ENCODE data around the gene ACAA2.
"Not testable (repeated sequence)": the region's sequence is repeated elsewhere in the genome, so short reads cannot be mapped to it uniquely, and the experiment has no call there.

The ACAA2 gene

DNA sequence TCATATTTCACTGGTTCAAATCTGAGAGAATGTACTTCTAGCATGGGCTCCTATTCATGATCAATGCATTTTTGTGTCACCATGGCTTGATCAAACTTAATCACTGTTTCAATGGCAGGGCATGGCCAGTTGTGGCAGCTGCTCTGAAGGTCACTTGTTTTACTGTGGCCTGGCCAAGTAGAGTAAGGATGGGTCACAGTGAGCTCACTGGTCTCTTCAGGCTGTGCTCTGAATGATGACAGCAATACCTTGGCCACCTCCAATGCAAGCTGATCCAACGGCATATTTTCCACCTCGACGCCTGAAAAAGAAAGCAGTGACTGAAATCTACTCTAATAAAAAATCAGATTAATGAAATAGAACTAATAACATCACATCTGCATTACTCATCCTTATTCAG lies 29.7 kb downstream of the ACAA2 start:
- not testable (repeated sequence) for H3K4me3 Mint-ChIP-seq, H3K27ac Mint-ChIP-seq, DNase-seq, H3K9me3 Mint-ChIP-seq, H3K27me3 Mint-ChIP-seq
- Mint-ChIP-seq H3K36me3 (ENCODE audit: low read depth) (peaks cover 78% of the 10 kb centered on the region), H3K4me1 (ENCODE audit: low read depth) (peaks cover 33% of the 10 kb centered on the region)

DNA sequence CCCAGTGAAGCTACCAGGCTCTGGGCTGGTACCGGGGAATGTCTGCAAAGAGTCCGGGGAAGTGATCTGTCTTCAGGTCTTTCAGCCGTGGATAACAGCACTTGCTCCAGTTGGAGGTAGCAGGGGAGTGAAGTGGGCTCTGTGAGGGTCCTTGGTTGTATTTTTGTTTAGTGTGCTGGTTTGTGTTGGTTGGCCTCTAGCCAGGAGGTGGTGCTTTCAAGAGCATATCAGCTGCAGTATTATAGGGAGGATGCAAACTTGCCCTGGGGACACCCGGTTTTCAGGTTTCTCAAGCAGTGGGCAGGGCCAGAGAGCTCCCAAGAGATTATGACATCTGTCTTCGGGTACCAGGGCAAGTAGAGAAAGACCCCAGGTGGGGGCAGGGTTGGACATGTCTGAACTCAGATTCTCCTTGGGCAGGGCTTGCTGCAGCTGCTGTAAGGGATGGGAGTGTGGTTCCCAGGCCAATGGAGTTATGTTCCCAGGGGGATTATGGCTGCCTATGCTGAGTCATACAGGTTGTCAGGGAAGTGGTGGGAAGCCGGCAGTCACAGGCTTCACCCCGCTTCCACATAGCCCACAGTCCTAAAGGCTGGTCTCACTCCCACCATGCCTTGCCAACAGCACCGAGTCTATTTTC lies 34.4 kb downstream of the ACAA2 start:
- no peak overlapping the region for H3K27ac Mint-ChIP-seq
- peaks cover 61% of the 10 kb centered on the region for H3K36me3 Mint-ChIP-seq (ENCODE audit: low read depth)
- no peaks in the 10 kb centered on the region for H3K27me3 Mint-ChIP-seq
- peaks cover 20% of the 10 kb centered on the region for H3K9me3 Mint-ChIP-seq
- H3K4me1 Mint-ChIP-seq (ENCODE audit: low read depth): no peaks in the 10 kb centered on the region
- H3K4me3 Mint-ChIP-seq: no peak overlapping the region
- no peak for DNase-seq

GRCh38 chr18:49769047-49769728 lies 44.1 kb downstream of the ACAA2 start:
- H3K27me3 Mint-ChIP-seq: no peaks in the 10 kb centered on the region
- no peak overlapping the region for H3K4me3 Mint-ChIP-seq
- H3K9me3 Mint-ChIP-seq: no peaks in the 10 kb centered on the region
- no peaks in the 10 kb centered on the region for H3K36me3 Mint-ChIP-seq (ENCODE audit: low read depth)
- no peak for DNase-seq
- H3K27ac Mint-ChIP-seq: no peak overlapping the region
- no peaks in the 10 kb centered on the region for H3K4me1 Mint-ChIP-seq (ENCODE audit: low read depth)

- no peaks in the 10 kb centered on the region for H3K4me1 Mint-ChIP-seq (ENCODE audit: low read depth)
- no peak for DNase-seq
- H3K9me3 Mint-ChIP-seq: no peaks in the 10 kb centered on the region
- H3K27me3 Mint-ChIP-seq: no peaks in the 10 kb centered on the region
- H3K36me3 Mint-ChIP-seq (ENCODE audit: low read depth): no peaks in the 10 kb centered on the region
- H3K27ac Mint-ChIP-seq: no peak overlapping the region
- no peak overlapping the region for H3K4me3 Mint-ChIP-seq
Observed at GRCh38 chr18:49768051-49768391, 45.3 kb downstream of the ACAA2 start.

DNA sequence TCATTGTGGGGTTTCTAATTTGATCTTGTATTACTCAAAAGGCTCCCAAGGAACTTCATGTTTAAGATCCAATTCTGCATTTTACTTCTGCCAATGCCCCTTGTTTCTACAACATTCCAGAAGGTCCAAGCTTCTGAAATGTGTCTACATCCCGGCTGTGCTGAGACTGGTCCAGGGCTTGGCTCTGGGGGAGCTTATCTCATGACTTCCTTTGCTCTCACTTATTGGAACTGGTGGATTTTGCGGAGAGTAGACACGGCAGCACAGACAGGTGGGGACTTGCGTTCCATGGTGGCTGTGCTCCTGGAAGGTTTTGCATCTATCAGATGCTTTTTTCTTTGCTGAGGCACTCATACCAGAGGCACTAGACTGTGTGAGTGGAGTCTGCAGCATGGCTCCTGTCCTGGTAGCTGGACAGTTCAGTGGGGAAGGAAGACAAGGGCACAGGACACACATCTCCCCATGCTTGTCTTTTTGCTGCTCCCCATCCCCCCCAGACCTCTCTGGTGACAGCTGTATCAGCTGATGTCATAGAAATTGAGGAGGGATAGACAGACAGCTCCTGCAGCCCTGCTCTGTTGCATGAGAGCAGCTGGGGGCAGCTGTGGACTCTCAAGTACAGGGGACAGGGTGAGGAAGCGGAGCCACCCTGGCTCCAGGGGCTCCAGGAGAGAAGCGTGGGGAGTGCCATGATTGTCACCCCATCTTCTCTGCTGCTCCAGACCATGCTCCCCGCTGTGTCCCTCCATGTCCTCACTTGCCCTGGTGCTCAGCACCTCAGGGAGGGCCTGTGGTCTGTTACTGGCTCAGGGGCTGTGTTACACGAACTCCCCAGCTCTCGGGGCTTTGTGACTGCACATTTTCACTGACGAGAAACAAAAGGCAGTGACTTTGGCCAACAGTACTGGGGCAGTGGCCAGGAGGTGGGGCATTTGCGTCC lies 46.0 kb downstream of the ACAA2 start:
- Mint-ChIP-seq H3K4me3 (no peak overlapping the region), H3K27ac (no peak overlapping the region)
- DNase-seq: no peak

GRCh38 chr18:49766646-49767045 lies 46.7 kb downstream of the ACAA2 start:
- no peaks in the 10 kb centered on the region for H3K36me3 Mint-ChIP-seq (ENCODE audit: low read depth)
- no peaks in the 10 kb centered on the region for H3K4me1 Mint-ChIP-seq (ENCODE audit: low read depth)
- no peak for DNase-seq
- H3K4me3 Mint-ChIP-seq: no peak overlapping the region
- no peaks in the 10 kb centered on the region for H3K9me3 Mint-ChIP-seq
- H3K27me3 Mint-ChIP-seq: no peaks in the 10 kb centered on the region
- H3K27ac Mint-ChIP-seq: no peak overlapping the region

More for the DNA sequence above, 46.0 kb downstream of the ACAA2 start:
- no peaks in the 10 kb centered on the region for H3K9me3 Mint-ChIP-seq
- H3K36me3 Mint-ChIP-seq (ENCODE audit: low read depth): no peaks in the 10 kb centered on the region
- no peaks in the 10 kb centered on the region for H3K27me3 Mint-ChIP-seq
- H3K4me1 Mint-ChIP-seq (ENCODE audit: low read depth): no peaks in the 10 kb centered on the region

- Mint-ChIP-seq H3K4me1 (ENCODE audit: low read depth) (no peaks in the 10 kb centered on the region), H3K4me3 (no peak overlapping the region), H3K27me3 (peaks cover 4% of the 10 kb centered on the region), H3K27ac (no peak overlapping the region), H3K9me3 (no peaks in the 10 kb centered on the region), H3K36me3 (ENCODE audit: low read depth) (no peaks in the 10 kb centered on the region)
- DNase-seq: no peak
Observed at GRCh38 chr18:49764032-49764431, 49.3 kb downstream of the ACAA2 start.

DNA sequence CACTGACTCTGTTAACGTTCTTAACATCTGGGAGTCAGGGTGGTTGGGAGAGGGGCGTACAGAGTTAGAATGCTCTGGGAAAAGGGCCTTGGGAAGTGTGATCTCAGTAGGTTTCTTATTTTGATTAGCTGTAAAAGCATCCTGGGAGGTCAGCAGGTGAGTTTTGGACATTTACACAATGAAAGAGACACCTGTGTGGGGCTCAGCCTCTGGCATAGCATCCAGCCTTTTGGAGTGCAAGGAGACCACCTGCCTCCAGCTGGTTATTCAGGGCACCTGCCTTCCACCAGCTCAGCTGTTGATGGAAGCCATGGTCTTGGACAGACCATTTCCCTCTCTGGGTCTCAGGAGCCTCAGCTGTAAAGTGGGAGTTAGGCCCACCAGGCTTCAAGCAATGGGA lies 49.7 kb downstream of the ACAA2 start:
- Mint-ChIP-seq H3K4me3 (no peak overlapping the region), H3K36me3 (ENCODE audit: low read depth) (no peaks in the 10 kb centered on the region), H3K9me3 (no peaks in the 10 kb centered on the region), H3K27me3 (peaks cover 4% of the 10 kb centered on the region), H3K27ac (no peak overlapping the region), H3K4me1 (ENCODE audit: low read depth) (no peaks in the 10 kb centered on the region)
- DNase-seq: no peak

- Mint-ChIP-seq H3K9me3 (no peaks in the 10 kb centered on the region), H3K27ac (no peak overlapping the region), H3K27me3 (peaks cover 4% of the 10 kb centered on the region), H3K36me3 (ENCODE audit: low read depth) (no peaks in the 10 kb centered on the region), H3K4me1 (ENCODE audit: low read depth) (no peaks in the 10 kb centered on the region), H3K4me3 (no peak overlapping the region)
- no peak for DNase-seq
Observed at GRCh38 chr18:49762191-49763077, 50.9 kb downstream of the ACAA2 start.

GRCh38 chr18:49761771-49762170 lies 51.6 kb downstream of the ACAA2 start:
- DNase-seq: no peak
- Mint-ChIP-seq H3K36me3 (ENCODE audit: low read depth) (no peaks in the 10 kb centered on the region), H3K4me1 (ENCODE audit: low read depth) (no peaks in the 10 kb centered on the region), H3K9me3 (no peaks in the 10 kb centered on the region), H3K4me3 (no peak overlapping the region), H3K27me3 (peaks cover 4% of the 10 kb centered on the region), H3K27ac (no peak overlapping the region)

DNA sequence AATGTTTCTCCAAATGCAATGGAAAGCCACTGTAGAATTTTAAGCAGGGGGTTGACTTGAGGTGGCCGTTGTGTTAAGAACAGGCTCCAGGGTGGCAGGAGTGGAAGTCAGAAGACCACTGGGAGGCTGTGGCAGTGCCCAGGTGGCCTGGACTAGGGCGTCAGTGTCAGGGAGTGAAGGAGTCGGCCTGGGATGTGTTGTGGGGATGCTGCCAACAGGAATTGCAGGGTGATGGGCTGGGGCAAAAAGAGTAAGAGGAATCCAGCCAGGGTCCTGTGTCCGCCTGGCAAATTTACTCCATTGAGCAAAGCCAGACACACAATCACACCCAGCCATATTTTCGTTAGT lies 55.1 kb downstream of the ACAA2 start:
- no peaks in the 10 kb centered on the region for H3K9me3 Mint-ChIP-seq
- H3K27me3 Mint-ChIP-seq: peaks cover 4% of the 10 kb centered on the region
- H3K27ac Mint-ChIP-seq: no peak overlapping the region
- no peaks in the 10 kb centered on the region for H3K36me3 Mint-ChIP-seq (ENCODE audit: low read depth)
- no peaks in the 10 kb centered on the region for H3K4me1 Mint-ChIP-seq (ENCODE audit: low read depth)
- no peak overlapping the region for H3K4me3 Mint-ChIP-seq
- no peak for DNase-seq

DNA sequence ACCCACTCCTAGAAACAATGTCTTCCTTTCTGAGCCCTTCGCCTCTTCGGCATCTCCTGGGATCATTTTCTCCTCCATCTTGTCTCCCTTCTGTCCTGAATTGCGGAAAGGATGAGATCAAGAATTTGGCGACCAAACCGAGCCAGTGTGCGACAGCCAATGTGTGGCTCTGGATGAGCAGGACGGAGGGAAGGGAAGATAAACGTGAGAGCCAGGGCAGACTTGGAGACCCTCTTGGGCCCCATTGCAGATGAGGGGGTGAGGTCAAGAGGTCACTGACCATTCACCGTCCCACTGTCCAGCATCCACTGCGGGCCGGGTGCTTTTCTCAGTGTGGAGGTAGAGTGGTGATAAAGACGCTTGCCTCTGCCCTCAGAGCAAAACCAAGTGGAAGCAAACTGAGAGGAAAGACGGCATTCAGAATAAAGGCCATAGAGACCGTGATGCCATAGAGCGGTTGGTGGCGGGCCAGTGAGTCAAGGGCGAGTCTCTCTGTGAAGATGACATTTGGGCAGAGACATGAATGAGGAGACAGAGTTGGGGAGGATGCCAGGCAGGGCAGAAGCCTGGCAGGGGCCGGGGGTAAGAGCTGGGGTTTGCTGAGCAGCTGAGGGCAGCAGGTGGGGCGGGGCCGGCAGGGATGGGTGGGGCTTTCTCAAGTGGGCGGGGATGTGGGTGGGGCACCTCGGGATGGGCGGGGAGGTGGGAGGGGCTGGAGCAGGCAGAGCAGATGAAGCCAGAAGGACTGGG lies 55.6 kb downstream of the ACAA2 start:
- Mint-ChIP-seq H3K36me3 (ENCODE audit: low read depth) (no peaks in the 10 kb centered on the region), H3K9me3 (no peaks in the 10 kb centered on the region), H3K4me3 (no peak overlapping the region), H3K27ac (no peak overlapping the region), H3K27me3 (peaks cover 4% of the 10 kb centered on the region), H3K4me1 (ENCODE audit: low read depth) (no peaks in the 10 kb centered on the region)
- no peak for DNase-seq

- H3K36me3 Mint-ChIP-seq (ENCODE audit: low read depth): no peaks in the 10 kb centered on the region
- no peak for DNase-seq
- no peaks in the 10 kb centered on the region for H3K4me1 Mint-ChIP-seq (ENCODE audit: low read depth)
- H3K27me3 Mint-ChIP-seq: peaks cover 5% of the 10 kb centered on the region
- no peaks in the 10 kb centered on the region for H3K9me3 Mint-ChIP-seq
- H3K4me3 Mint-ChIP-seq: no peak overlapping the region
- no peak overlapping the region for H3K27ac Mint-ChIP-seq
Observed at GRCh38 chr18:49756671-49757362, 56.5 kb downstream of the ACAA2 start.

Data from activated T-cell treated with anti-CD3 and anti-CD28 coated beads, Interleukin-2, amount 50 U/mL, for 24 hours (primary cell).